Mononuclear cell (primary cell): ENCODE results near the gene HIPK2. TPM values are rescaled to one million over a fixed set of nuclear protein-coding genes. Genes with fewer than 3 reads are reported as not detected.

Experiments
- H3K27me3 ChIP-seq: 2 replicates; pipeline ENCODE4 v1.6.0; 2011; ENCODE audit warnings: low read length, control low read depth; ENCODE audit not compliant: insufficient read depth
- H3K4me1 ChIP-seq: 2 replicates; pipeline ENCODE4 v1.5.1; 2011; ENCODE audit warnings: mild to moderate bottlenecking, low read length, control low read depth; ENCODE audit not compliant: insufficient read depth
- H3K4me3 ChIP-seq: 2 replicates; pipeline ENCODE4 v1.5.1; 2011; ENCODE audit warnings: mild to moderate bottlenecking, low read length, moderate library complexity
- H3K9me3 ChIP-seq: 2 replicates; pipeline ENCODE4 v1.5.1; 2011; ENCODE audit warnings: low read depth, mild to moderate bottlenecking, control low read depth, low read length
- total RNA-seq: library from RNA; depleted of rRNA; stranded (reverse); fragments of >200 nt; gene quantifications from one replicate; pipeline ENCODE4 v1.2.3, GENCODE V29; 2012

The HIPK2 gene
- total RNA-seq = 14.2 TPM

- peaks cover 39% of the 10 kb centered on the region for H3K4me1 ChIP-seq
- no peaks in the 10 kb centered on the region for H3K9me3 ChIP-seq
- H3K4me3 ChIP-seq = peak within 1 kb of the TSS; percentile 89
- H3K27me3 ChIP-seq = no peaks in the 10 kb centered on the region
These were observed at the start of gene HIPK2 for GRCh38 chr7:139777948-139778841. Gene HIPK2 (minus strand): TSS chr7:139777998. CDS start chr7:139777623, 375 bp downstream.

- no peak overlapping the region for H3K4me3 ChIP-seq
- H3K9me3 ChIP-seq = no peaks in the 10 kb centered on the region
- H3K27me3 ChIP-seq = no peaks in the 10 kb centered on the region
- H3K4me1 ChIP-seq = peaks cover 32% of the 10 kb centered on the region
These were observed 49.2 kb upstream of the HIPK2 start for GRCh38 chr7:139827042-139827441.

GRCh38 chr7:139825666-139826290 is 48.0 kb upstream of the HIPK2 start:
- no peak overlapping the region for H3K4me3 ChIP-seq
- H3K27me3 ChIP-seq = no peaks in the 10 kb centered on the region
- H3K4me1 ChIP-seq = peaks cover 20% of the 10 kb centered on the region
- H3K9me3 ChIP-seq = no peaks in the 10 kb centered on the region

GRCh38 chr7:139823959-139824521 is 46.2 kb upstream of the HIPK2 start:
- Histone ChIP-seq H3K27me3 (no peaks in the 10 kb centered on the region), H3K4me1 (peaks cover 13% of the 10 kb centered on the region), H3K9me3 (no peaks in the 10 kb centered on the region), H3K4me3 (no peak overlapping the region)

GRCh38 chr7:139822855-139823254 is 45.1 kb upstream of the HIPK2 start:
- Histone ChIP-seq H3K27me3 (no peaks in the 10 kb centered on the region), H3K9me3 (no peaks in the 10 kb centered on the region)

GRCh38 chr7:139821349-139822105 is 43.7 kb upstream of the HIPK2 start:
- H3K4me3 ChIP-seq = no peak overlapping the region
- H3K27me3 ChIP-seq = no peaks in the 10 kb centered on the region
- no peaks in the 10 kb centered on the region for H3K9me3 ChIP-seq
- H3K4me1 ChIP-seq = peaks cover 4% of the 10 kb centered on the region

More at GRCh38 chr7:139822855-139823254, 45.1 kb upstream of the HIPK2 start:
- Histone ChIP-seq H3K4me1 (peaks cover 4% of the 10 kb centered on the region), H3K4me3 (no peak overlapping the region)

GRCh38 chr7:139820089-139820488 is 42.3 kb upstream of the HIPK2 start:
- Histone ChIP-seq H3K9me3 (no peaks in the 10 kb centered on the region), H3K27me3 (no peaks in the 10 kb centered on the region), H3K4me3 (no peak overlapping the region), H3K4me1 (peaks cover 4% of the 10 kb centered on the region)

- Histone ChIP-seq H3K9me3 (no peaks in the 10 kb centered on the region), H3K4me3 (no peak overlapping the region), H3K4me1 (peaks cover 4% of the 10 kb centered on the region), H3K27me3 (no peaks in the 10 kb centered on the region)
These were observed 39.5 kb upstream of the HIPK2 start for GRCh38 chr7:139817249-139817648.

- H3K4me3 ChIP-seq = no peak overlapping the region
- no peaks in the 10 kb centered on the region for H3K4me1 ChIP-seq
These were observed 35.9 kb upstream of the HIPK2 start for GRCh38 chr7:139813689-139814088.

GRCh38 chr7:139813151-139813550 is 35.4 kb upstream of the HIPK2 start:
- H3K4me1 ChIP-seq = no peaks in the 10 kb centered on the region
- no peaks in the 10 kb centered on the region for H3K27me3 ChIP-seq
- no peak overlapping the region for H3K4me3 ChIP-seq
- no peaks in the 10 kb centered on the region for H3K9me3 ChIP-seq

More at GRCh38 chr7:139813689-139814088, 35.9 kb upstream of the HIPK2 start:
- Histone ChIP-seq H3K27me3 (no peaks in the 10 kb centered on the region), H3K9me3 (no peaks in the 10 kb centered on the region)

- no peaks in the 10 kb centered on the region for H3K9me3 ChIP-seq
- no peaks in the 10 kb centered on the region for H3K27me3 ChIP-seq
- H3K4me3 ChIP-seq = no peak overlapping the region
- no peaks in the 10 kb centered on the region for H3K4me1 ChIP-seq
These were observed 33.3 kb upstream of the HIPK2 start for GRCh38 chr7:139811066-139811465.

- Histone ChIP-seq H3K4me3 (no peak overlapping the region), H3K27me3 (no peaks in the 10 kb centered on the region), H3K4me1 (no peaks in the 10 kb centered on the region), H3K9me3 (no peaks in the 10 kb centered on the region)
These were observed 31.1 kb upstream of the HIPK2 start for GRCh38 chr7:139808846-139809442.

- no peaks in the 10 kb centered on the region for H3K4me1 ChIP-seq
These were observed 30.6 kb upstream of the HIPK2 start for GRCh38 chr7:139808427-139808826.

GRCh38 chr7:139807009-139807408 is 29.2 kb upstream of the HIPK2 start:
- Histone ChIP-seq H3K9me3 (no peaks in the 10 kb centered on the region), H3K4me3 (no peak overlapping the region), H3K4me1 (no peaks in the 10 kb centered on the region), H3K27me3 (no peaks in the 10 kb centered on the region)

More at GRCh38 chr7:139808427-139808826, 30.6 kb upstream of the HIPK2 start:
- Histone ChIP-seq H3K9me3 (no peaks in the 10 kb centered on the region), H3K27me3 (no peaks in the 10 kb centered on the region), H3K4me3 (no peak overlapping the region)
